Astrocyte of the cerebellum (primary cell): Measurements from ENCODE around the gene RELN.

Source experiments
- DNase-seq: peaks from one replicate; pipeline ENCODE4 v3.0.0-alpha.2; 2011; ENCODE audit warnings: low read depth
- H3K4me3 ChIP-seq: 2 replicates; pipeline ENCODE4 v1.5.1; 2011; ENCODE audit warnings: mild to moderate bottlenecking, low read depth, low read length, moderate library complexity
- in situ Hi-C: cut with HindIII; loops from 2 replicates; pipeline ENCODE4 v1.10.0; 2017; ENCODE audit warnings: low sequenced_read_pairs
- TF ChIP-seq, protein P1 (sequence below): IDR thresholded peaks from 2 replicates; pipeline ENCODE4 v1.5.1; 2012; ENCODE audit warnings: low read length, low read depth, moderate library complexity, mild to moderate bottlenecking; ENCODE audit errors: missing control alignments

Gene RELN

GRCh38 chr7:103593691-103594090, 395.8 kb downstream of the RELN start:
- in situ Hi-C loops, result no loop called here
- TF ChIP-seq, protein P1, sequence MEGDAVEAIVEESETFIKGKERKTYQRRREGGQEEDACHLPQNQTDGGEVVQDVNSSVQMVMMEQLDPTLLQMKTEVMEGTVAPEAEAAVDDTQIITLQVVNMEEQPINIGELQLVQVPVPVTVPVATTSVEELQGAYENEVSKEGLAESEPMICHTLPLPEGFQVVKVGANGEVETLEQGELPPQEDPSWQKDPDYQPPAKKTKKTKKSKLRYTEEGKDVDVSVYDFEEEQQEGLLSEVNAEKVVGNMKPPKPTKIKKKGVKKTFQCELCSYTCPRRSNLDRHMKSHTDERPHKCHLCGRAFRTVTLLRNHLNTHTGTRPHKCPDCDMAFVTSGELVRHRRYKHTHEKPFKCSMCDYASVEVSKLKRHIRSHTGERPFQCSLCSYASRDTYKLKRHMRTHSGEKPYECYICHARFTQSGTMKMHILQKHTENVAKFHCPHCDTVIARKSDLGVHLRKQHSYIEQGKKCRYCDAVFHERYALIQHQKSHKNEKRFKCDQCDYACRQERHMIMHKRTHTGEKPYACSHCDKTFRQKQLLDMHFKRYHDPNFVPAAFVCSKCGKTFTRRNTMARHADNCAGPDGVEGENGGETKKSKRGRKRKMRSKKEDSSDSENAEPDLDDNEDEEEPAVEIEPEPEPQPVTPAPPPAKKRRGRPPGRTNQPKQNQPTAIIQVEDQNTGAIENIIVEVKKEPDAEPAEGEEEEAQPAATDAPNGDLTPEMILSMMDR, result no peak
- no peak overlapping the region for H3K4me3 ChIP-seq
- no peak for DNase-seq

- in situ Hi-C loops, result no loop called here
- DNase-seq, result no peak
- H3K4me3 ChIP-seq, result no peak overlapping the region
- TF ChIP-seq, protein P1, result no peak
These were observed 396.6 kb downstream of the RELN start for GRCh38 chr7:103592844-103593243.

GRCh38 chr7:103592187-103592586, 397.3 kb downstream of the RELN start:
- in situ Hi-C loops, result no loop called here
- H3K4me3 ChIP-seq, result no peak overlapping the region
- TF ChIP-seq, protein P1, result no peak
- no peak for DNase-seq

- DNase-seq, result no peak
- in situ Hi-C loops, result no loop called here
- H3K4me3 ChIP-seq, result no peak overlapping the region
- TF ChIP-seq, protein P1, result no peak
These were observed 409.4 kb downstream of the RELN start for GRCh38 chr7:103580031-103580430.

DNA sequence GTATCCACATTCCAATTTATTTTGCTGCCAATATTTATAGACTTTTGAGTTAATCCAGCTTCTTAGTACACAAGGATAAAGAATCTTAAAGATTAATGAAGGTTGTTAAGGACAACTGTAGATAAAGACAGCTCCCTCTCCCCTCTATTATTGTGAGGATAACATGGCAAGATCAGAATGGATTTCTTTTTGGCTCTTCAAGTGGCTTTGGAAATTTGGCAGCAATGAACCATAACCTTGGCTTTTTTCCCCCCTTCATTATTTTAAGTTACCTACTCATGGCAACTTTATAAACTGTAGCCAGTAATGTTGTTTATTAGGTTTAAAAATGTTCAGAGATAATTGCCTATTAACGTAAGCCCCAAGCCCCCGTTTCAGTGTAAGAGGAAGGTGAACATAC, 412.4 kb downstream of the RELN start:
- in situ Hi-C loops, result no loop called here
- H3K4me3 ChIP-seq, result no peak overlapping the region
- TF ChIP-seq, protein P1, result no peak
- DNase-seq, result no peak

DNA sequence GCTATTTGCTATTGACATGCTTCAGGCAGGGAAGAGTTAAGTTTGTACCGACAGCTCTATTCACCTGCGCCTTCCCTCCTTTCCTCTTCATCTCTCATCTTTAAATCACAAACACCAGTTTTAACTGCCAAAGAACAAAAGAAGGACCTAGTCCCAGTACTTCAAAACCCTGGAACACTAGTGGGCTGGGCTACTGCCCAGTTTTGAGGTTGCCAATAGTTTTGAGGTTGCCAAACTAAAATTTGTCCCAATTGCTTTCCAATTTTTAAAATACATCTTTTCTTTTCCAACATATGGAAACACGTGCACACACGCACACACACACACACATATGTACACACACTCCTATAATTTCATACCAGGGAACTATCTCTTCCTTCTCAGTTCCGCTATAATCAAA, 412.8 kb downstream of the RELN start:
- DNase-seq, result no peak
- TF ChIP-seq, protein P1, result no peak
- in situ Hi-C loops, result no loop called here
- H3K4me3 ChIP-seq, result no peak overlapping the region

- in situ Hi-C loops, result loop anchor here (25.0 kb wide), 1 partner anchor 588 kb away; no protein-coding TSS in a partner anchor
- no peak overlapping the region for H3K4me3 ChIP-seq
- TF ChIP-seq, protein P1, result no peak
- no peak for DNase-seq
These were observed 414.9 kb downstream of the RELN start for GRCh38 chr7:103574576-103574975.
